Left lung (tissue), 10 donors: ENCODE measurements around the gene SLC6A7. TPM values are rescaled to one million over a fixed set of nuclear protein-coding genes. Genes with fewer than 3 reads are reported as not detected.

ENCODE experiments used
- ATAC-seq: fragments of 200-7000 bp; cut with Tn5 transposase; one replicate; pipeline ENCODE4 v1.9.1; 2020; ENCODE audit warnings: moderate library complexity
- DNase-seq, 4 donors: peaks; one replicate each; pipeline ENCODE4 v3.0.0-alpha.2; 2013 to 2020
- H3K27ac ChIP-seq, 2 donors: fragments of 200-600 bp; sonication (generic) in 1 of 2; one replicate each; pipeline versions ENCODE4 v1.5.0 to v1.8.0; 2020 to 2021
- H3K27me3 ChIP-seq, 2 donors: fragments of 200-600 bp; sonication (generic) in 1 of 2; one replicate each; pipeline versions ENCODE4 v1.5.0 to v1.8.0; 2020 to 2021
- H3K36me3 ChIP-seq, 2 donors: fragments of 200-600 bp; sonication (generic) in 1 of 2; one replicate each; pipeline versions ENCODE4 v1.5.0 to v1.8.0; 2020 to 2021
- H3K4me1 ChIP-seq, 2 donors: fragments of 200-600 bp; one replicate each; pipeline ENCODE4 v1.8.0; 2021
- H3K4me3 ChIP-seq, 2 donors: fragments of 200-600 bp; sonication (generic) in 1 of 2; one replicate each; pipeline versions ENCODE4 v1.5.0 to v1.8.0; 2020 to 2021; ENCODE audit warnings: mild to moderate bottlenecking in 1 of 2
- H3K9me3 ChIP-seq, 2 donors: fragments of 200-600 bp; sonication (generic) in 1 of 2; one replicate each; pipeline versions ENCODE4 v1.5.0 to v1.8.0; 2020 to 2021
- intact Hi-C, 2 donors: fragments of 100-400 bp; cut with DNase I; formaldehyde crosslinking; loops; one replicate each; pipeline versions ENCODE4 v1.11.2 to v1.14.2; 2022
- polyA plus RNA-seq, 6 donors: library from polyadenylated mRNA; unstranded; fragments of 120-200 nt; gene quantifications; one replicate each; pipeline ENCODE4 v1.2.1, GENCODE V29; 2013; ENCODE audit not compliant: insufficient read length in 6 of 6
- total RNA-seq, 2 donors: library from RNA; stranded (reverse); fragmentation: NEBNext Ultra II Directional; extraction: Animal tissue kit (Norgen Biotek cat#: 25700); gene quantifications; one replicate each; pipeline ENCODE4 v1.2.1, GENCODE V29; 2021
- TF ChIP-seq, protein P1 (sequence below), 2 donors: fragments of 200-600 bp; sonication (generic) in 1 of 2; IDR thresholded peaks; one replicate each; pipeline versions ENCODE4 v1.5.0 to v1.8.0; 2021; ENCODE audit warnings: antibody characterized with exemption in 2 of 2
- donor health status: DM: no; HTN: yes; CAD: no.
- donor health status: DM: no; HTN: no; CAD: no.

SLC6A7 gene
- total and polyA plus RNA-seq, 8 donors: 0.13 TPM; not detected in 7

DNA sequence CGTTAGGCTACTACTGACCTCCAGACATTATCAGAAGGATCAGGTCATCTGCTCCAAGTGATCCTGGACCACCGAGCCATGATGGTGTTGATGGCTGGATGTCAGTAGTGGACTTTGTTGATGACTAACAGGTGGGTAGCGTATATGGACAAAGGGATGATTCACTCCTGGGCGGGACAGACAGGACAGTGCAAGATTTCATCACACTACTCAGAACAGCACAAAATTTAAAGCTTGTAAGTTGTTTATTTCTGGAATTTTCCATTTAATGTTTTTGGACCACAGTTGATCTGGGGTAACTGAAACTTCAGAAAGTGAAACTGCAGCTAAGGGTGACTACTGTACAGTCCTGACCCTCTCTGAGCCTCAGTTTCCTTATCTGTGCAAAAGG, 46.9 kb upstream of the SLC6A7 start:
- DNase-seq (no peak), ATAC-seq (peak; percentile 45)
- no peaks in the 10 kb centered on the region for H3K36me3 ChIP-seq
- peaks cover 17 to 31% of the 10 kb centered on the region in 2 donors for H3K4me1 ChIP-seq
- no peaks in the 10 kb centered on the region for H3K9me3 ChIP-seq
- no peak overlapping the region for H3K4me3 ChIP-seq
- intact Hi-C loops: no loop called here
- TF ChIP-seq, protein P1, sequence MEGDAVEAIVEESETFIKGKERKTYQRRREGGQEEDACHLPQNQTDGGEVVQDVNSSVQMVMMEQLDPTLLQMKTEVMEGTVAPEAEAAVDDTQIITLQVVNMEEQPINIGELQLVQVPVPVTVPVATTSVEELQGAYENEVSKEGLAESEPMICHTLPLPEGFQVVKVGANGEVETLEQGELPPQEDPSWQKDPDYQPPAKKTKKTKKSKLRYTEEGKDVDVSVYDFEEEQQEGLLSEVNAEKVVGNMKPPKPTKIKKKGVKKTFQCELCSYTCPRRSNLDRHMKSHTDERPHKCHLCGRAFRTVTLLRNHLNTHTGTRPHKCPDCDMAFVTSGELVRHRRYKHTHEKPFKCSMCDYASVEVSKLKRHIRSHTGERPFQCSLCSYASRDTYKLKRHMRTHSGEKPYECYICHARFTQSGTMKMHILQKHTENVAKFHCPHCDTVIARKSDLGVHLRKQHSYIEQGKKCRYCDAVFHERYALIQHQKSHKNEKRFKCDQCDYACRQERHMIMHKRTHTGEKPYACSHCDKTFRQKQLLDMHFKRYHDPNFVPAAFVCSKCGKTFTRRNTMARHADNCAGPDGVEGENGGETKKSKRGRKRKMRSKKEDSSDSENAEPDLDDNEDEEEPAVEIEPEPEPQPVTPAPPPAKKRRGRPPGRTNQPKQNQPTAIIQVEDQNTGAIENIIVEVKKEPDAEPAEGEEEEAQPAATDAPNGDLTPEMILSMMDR (IDR thresholded peaks at IDR 0.05): no peak
- no peaks in the 10 kb centered on the region for H3K27me3 ChIP-seq
- peak overlapping the region; percentile 57 to 76 for H3K27ac ChIP-seq

DNA sequence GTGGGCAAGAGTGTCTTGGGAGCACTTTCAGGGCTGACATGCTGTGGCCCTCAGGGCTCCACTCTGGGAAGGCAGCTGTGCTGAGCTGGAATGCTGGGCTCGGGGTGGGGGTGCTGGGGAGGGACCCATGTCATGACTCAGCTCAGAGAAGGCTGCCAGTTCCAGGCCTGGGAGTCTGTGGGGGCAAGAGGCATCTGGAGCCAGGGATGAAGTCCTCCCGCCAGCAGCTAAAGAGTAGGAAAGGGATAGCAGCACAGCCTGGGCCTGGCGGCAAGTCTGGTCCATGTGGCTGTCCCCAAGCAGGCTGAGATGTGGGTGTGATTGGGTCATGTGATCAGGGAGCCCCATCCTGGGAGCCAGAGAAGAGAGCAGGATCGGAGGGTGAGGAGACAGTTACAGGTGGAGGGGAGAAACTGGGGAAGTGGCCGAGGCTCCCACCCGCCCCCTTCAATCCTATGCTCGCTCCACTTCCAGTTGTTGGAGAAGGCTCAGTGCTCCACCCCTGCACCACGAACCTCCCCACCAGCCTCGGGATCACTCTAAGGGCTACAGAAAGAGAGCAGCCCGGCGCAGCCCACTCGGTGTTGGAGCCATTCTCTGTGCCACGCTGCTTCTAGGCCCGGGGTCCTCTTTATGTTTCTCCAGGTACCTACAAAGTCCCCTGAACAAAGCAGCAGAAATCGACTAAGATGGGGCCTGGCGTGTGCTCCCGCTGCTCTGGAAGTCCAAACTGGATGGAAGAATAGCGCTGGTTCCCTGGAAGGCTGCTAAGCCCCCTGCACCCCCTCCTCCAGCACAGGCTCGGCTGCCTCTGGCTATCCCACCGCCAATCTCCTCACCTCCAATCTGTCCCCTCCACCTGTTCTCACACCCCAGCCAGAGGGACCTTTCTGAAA, 46.3 kb upstream of the SLC6A7 start:
- Histone ChIP-seq H3K4me1 (peaks cover 17 to 31% of the 10 kb centered on the region in 2 donors), H3K36me3 (no peaks in the 10 kb centered on the region), H3K9me3 (no peaks in the 10 kb centered on the region), H3K4me3 (no peak overlapping the region), H3K27ac (peak overlapping the region; percentile 57 to 76), H3K27me3 (no peaks in the 10 kb centered on the region)
- TF ChIP-seq, protein P1 (IDR thresholded peaks at IDR 0.05): no peak
- ATAC-seq (peak; percentile 55), DNase-seq (peak in 1 of 4 donors; percentile 76)
- intact Hi-C loops: no loop called here

DNA sequence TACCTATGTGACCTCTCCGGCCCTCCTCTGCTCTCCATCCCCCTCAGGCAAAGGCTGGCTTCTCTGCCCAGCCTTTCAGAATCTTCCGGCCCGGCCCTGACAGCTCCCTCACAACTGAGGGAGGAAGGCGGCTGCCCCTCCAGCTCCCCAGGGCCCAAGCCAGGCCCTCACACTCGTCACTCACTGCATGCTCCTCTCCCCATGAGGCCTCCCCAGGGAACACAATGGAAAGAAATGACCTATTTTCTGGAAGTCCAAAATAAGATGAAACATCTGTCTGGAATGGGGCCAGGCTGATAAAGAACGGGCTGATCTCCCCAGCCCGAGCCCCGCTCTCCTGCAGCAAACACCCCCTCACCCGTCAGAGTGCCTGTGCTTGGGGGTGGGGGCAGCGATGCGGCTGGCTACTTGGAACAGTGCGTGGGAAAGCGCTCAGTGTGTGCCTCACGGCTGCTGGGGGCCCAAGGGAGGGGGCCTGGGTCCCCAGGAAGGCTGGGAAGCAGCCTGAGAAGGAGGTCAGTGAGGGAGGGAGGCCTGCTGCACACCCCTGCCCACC, 45.5 kb upstream of the SLC6A7 start:
- H3K4me3 ChIP-seq: no peak overlapping the region
- DNase-seq (peak in 2 of 4 donors; percentile 76 to 87), ATAC-seq (peak; percentile 31)
- H3K27me3 ChIP-seq: no peaks in the 10 kb centered on the region
- no peaks in the 10 kb centered on the region for H3K9me3 ChIP-seq
- H3K4me1 ChIP-seq: peaks cover 12 to 31% of the 10 kb centered on the region in 2 donors
- intact Hi-C loops: no loop called here
- no peaks in the 10 kb centered on the region for H3K36me3 ChIP-seq
- TF ChIP-seq, protein P1 (IDR thresholded peaks at IDR 0.05): no peak
- H3K27ac ChIP-seq: peak overlapping the region; percentile 57 to 76

DNA sequence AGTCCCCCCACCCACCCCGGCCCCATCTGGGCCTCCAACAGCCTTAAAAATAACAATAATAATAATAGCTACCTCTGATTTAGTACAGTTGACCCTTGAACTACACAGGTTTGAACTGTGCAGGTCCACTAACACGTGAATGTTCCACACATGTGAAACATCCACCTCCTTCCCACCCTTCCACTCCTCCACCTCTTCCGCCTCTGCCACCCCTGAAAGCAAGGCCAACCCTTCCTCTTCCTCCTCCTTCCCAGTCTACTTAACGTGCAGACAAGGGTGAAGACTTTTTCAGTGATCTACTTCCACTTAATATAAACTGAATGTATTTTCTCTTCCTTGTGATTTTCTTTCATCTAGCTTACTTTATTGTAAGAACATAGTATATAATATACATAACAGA, 45.0 kb upstream of the SLC6A7 start:
- Histone ChIP-seq H3K27me3 (no peaks in the 10 kb centered on the region), H3K4me1 (peaks cover 11 to 31% of the 10 kb centered on the region in 2 donors), H3K9me3 (no peaks in the 10 kb centered on the region), H3K4me3 (no peak overlapping the region), H3K27ac (peak overlapping the region; percentile 57 to 76), H3K36me3 (no peaks in the 10 kb centered on the region)
- intact Hi-C loops: no loop called here
- DNase-seq: no peak
- TF ChIP-seq, protein P1 (IDR thresholded peaks at IDR 0.05): no peak
- ATAC-seq: no peak

DNA sequence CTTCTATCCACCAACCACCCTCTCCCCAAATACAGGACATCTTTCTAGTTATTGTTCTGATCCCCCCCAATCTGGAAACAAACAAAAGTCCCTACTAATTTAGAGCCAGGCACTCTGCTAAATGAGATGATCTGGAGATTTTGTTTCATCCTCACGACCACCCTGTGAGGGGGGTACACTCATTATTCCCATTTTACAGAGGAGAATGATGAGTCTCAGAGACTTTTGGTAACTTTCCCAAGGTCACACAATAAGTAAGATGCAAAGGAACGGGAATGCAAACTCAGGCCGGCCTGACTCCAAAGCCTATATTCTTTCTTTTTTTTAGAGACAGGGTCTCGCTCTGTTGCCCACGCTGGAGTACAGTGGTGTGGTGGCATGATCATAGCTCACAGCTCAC, 43.6 kb upstream of the SLC6A7 start:
- no peak overlapping the region for H3K4me3 ChIP-seq
- peak overlapping the region in 1 of 2 donors; percentile 5 for H3K27ac ChIP-seq
- no peaks in the 10 kb centered on the region for H3K9me3 ChIP-seq
- intact Hi-C loops: no loop called here
- DNase-seq: no peak
- TF ChIP-seq, protein P1 (IDR thresholded peaks at IDR 0.05): no peak
- peaks cover 8 to 31% of the 10 kb centered on the region in 2 donors for H3K4me1 ChIP-seq
- H3K27me3 ChIP-seq: no peaks in the 10 kb centered on the region
- no peaks in the 10 kb centered on the region for H3K36me3 ChIP-seq
- ATAC-seq: no peak
